ENCODE measurements around the gene TBC1D8.
A peak's percentile ranks its signal among the peaks of the same experiment; 100 is the strongest.

Gene TBC1D8

GRCh38 chr2:101027852-101028251 lies 123.3 kb downstream of the TBC1D8 start:
- no peak for DNase-seq (ENCODE audit: low read depth, low spot score)

- no peak for DNase-seq (ENCODE audit: low read depth, low spot score)
Measured at GRCh38 chr2:101026923-101027469, 124.2 kb downstream of the TBC1D8 start.

GRCh38 chr2:101026253-101026701 lies 124.9 kb downstream of the TBC1D8 start:
- no peak for DNase-seq (ENCODE audit: low read depth, low spot score)

- no peak for DNase-seq (ENCODE audit: low read depth, low spot score)
Measured at GRCh38 chr2:101025561-101025960, 125.6 kb downstream of the TBC1D8 start.

- DNase-seq (ENCODE audit: low read depth, low spot score), result no peak
Measured at GRCh38 chr2:101023327-101024107, 127.7 kb downstream of the TBC1D8 start.

GRCh38 chr2:101022221-101022620 lies 129.0 kb downstream of the TBC1D8 start:
- no peak for DNase-seq (ENCODE audit: low read depth, low spot score)

GRCh38 chr2:101018934-101019333 lies 132.2 kb downstream of the TBC1D8 start:
- DNase-seq (ENCODE audit: low read depth, low spot score), result no peak

GRCh38 chr2:101017371-101017770 lies 133.8 kb downstream of the TBC1D8 start:
- no peak for DNase-seq (ENCODE audit: low read depth, low spot score)

GRCh38 chr2:101014264-101014857 lies 136.8 kb downstream of the TBC1D8 start:
- no peak for DNase-seq (ENCODE audit: low read depth, low spot score)

GRCh38 chr2:101012706-101013181 lies 138.4 kb downstream of the TBC1D8 start:
- DNase-seq (ENCODE audit: low read depth, low spot score), result peak; percentile 26

GRCh38 chr2:101012054-101012705 lies 139.0 kb downstream of the TBC1D8 start:
- DNase-seq (ENCODE audit: low read depth, low spot score), result no peak

- no peak for DNase-seq (ENCODE audit: low read depth, low spot score)
Measured at GRCh38 chr2:101011152-101011551, 140.0 kb downstream of the TBC1D8 start.

- no peak for DNase-seq (ENCODE audit: low read depth, low spot score)
Measured at GRCh38 chr2:101007415-101008345, 143.5 kb downstream of the TBC1D8 start.

- DNase-seq (ENCODE audit: low read depth, low spot score), result no peak
Measured at GRCh38 chr2:101006065-101006715, 145.0 kb downstream of the TBC1D8 start.

GRCh38 chr2:101004620-101005325 lies 146.4 kb downstream of the TBC1D8 start:
- DNase-seq (ENCODE audit: low read depth, low spot score), result no peak

- DNase-seq (ENCODE audit: low read depth, low spot score), result no peak
Measured at GRCh38 chr2:101003278-101003775, 147.9 kb downstream of the TBC1D8 start.

GRCh38 chr2:101002562-101003277 lies 148.5 kb downstream of the TBC1D8 start:
- no peak for DNase-seq (ENCODE audit: low read depth, low spot score)

- DNase-seq (ENCODE audit: low read depth, low spot score), result peak; percentile 81
Measured at GRCh38 chr2:101001691-101002561, 149.3 kb downstream of the TBC1D8 start, which contains the start of gene RPL31. Gene RPL31, plus strand, starts transcription at chr2:101002289. Its CDS starts 413 bp downstream, at chr2:101002702.

All from brain pericyte (primary cell).